Effector memory CD4-positive, alpha-beta T cell (primary cell): ENCODE measurements around the gene GAMT.
A peak's percentile ranks its signal among the peaks of the same experiment; 100 is the strongest.

Source experiments
- DNase-seq, 3 donors: peaks; one replicate each; pipeline ENCODE4 v3.0.0-alpha.2; 2020
- H3K27ac ChIP-seq: 2 replicates; pipeline ENCODE4 v1.7.0; 2013; ENCODE audit warnings: mild to moderate bottlenecking, low read length, moderate library complexity; ENCODE audit not compliant: insufficient read depth, poor library complexity, severe bottlenecking
- H3K27me3 ChIP-seq: replicated peaks from 2 replicates; pipeline ENCODE4 v1.7.0; 2013; ENCODE audit warnings: mild to moderate bottlenecking, low read length; ENCODE audit not compliant: insufficient read depth, control insufficient read depth, poor library complexity, severe bottlenecking
- H3K36me3 ChIP-seq: 2 replicates; pipeline ENCODE4 v1.7.0; 2013; ENCODE audit warnings: mild to moderate bottlenecking, low read length, moderate library complexity; ENCODE audit not compliant: control insufficient read depth, insufficient read depth
- H3K4me1 ChIP-seq: 2 replicates; pipeline ENCODE4 v1.7.0; 2013; ENCODE audit warnings: low read length, mild to moderate bottlenecking; ENCODE audit not compliant: control insufficient read depth, insufficient read depth, poor library complexity, severe bottlenecking
- H3K4me3 ChIP-seq: 2 replicates; pipeline ENCODE4 v1.7.0; 2013; ENCODE audit warnings: low read length, low read depth, mild to moderate bottlenecking; ENCODE audit not compliant: insufficient read depth, poor library complexity, severe bottlenecking
- H3K9me3 ChIP-seq: 2 replicates; pipeline ENCODE4 v1.7.0; 2013; ENCODE audit warnings: mild to moderate bottlenecking, low read length, moderate library complexity; ENCODE audit not compliant: control insufficient read depth
- total RNA-seq, 3 donors: gene quantifications; one replicate each; lab custom pipeline; 2026; lab: John Stamatoyannopoulos, UW

The GAMT gene
- 5.0 to 7.3 (median 7.0) reads per million in 3 donors for total RNA-seq

GRCh38 chr19:1401138-1401888, at the start of gene GAMT:
Gene GAMT, minus strand, starts transcription at chr19:1401542. Its CDS starts 66 bp downstream, at chr19:1401476.
- H3K27ac ChIP-seq = peak within 1 kb of the TSS; percentile 32
- H3K9me3 ChIP-seq = no peaks in the 10 kb centered on the region
- no peaks in the 10 kb centered on the region for H3K27me3 ChIP-seq
- no peaks in the 10 kb centered on the region for H3K36me3 ChIP-seq
- peak in 2 of 3 donors; percentile 28 to 33 for DNase-seq
- peaks cover 21% of the 10 kb centered on the region for H3K4me1 ChIP-seq
- peak within 1 kb of the TSS; percentile 62 for H3K4me3 ChIP-seq

- peaks cover 27% of the 10 kb centered on the region for H3K4me1 ChIP-seq
Measured at GRCh38 chr19:1449467-1450442, 48.4 kb upstream of the GAMT start, which contains the start of gene APC2. Gene APC2, plus strand, starts transcription at chr19:1450121. Its CDS starts 2,881 bp downstream, at chr19:1453002.

GRCh38 chr19:1447944-1448343, 46.6 kb upstream of the GAMT start:
- no peaks in the 10 kb centered on the region for H3K9me3 ChIP-seq
- H3K27ac ChIP-seq = no peak overlapping the region
- H3K4me1 ChIP-seq = peaks cover 28% of the 10 kb centered on the region
- H3K4me3 ChIP-seq = no peak overlapping the region
- no peaks in the 10 kb centered on the region for H3K36me3 ChIP-seq
- H3K27me3 ChIP-seq = peaks cover 72% of the 10 kb centered on the region
- DNase-seq = no peak

More at GRCh38 chr19:1449467-1450442, 48.4 kb upstream of the GAMT start, which contains the start of gene APC2:
- Histone ChIP-seq H3K4me3 (no peak within 1 kb of the TSS), H3K27ac (no peak within 1 kb of the TSS), H3K9me3 (no peaks in the 10 kb centered on the region), H3K36me3 (no peaks in the 10 kb centered on the region), H3K27me3 (peaks cover 89% of the 10 kb centered on the region)
- no peak for DNase-seq

GRCh38 chr19:1447504-1447903, 46.2 kb upstream of the GAMT start:
- Histone ChIP-seq H3K9me3 (no peaks in the 10 kb centered on the region), H3K27me3 (peaks cover 68% of the 10 kb centered on the region), H3K4me1 (peaks cover 28% of the 10 kb centered on the region), H3K4me3 (no peak overlapping the region), H3K36me3 (no peaks in the 10 kb centered on the region), H3K27ac (no peak overlapping the region)
- DNase-seq = no peak

GRCh38 chr19:1446713-1447481, 45.6 kb upstream of the GAMT start:
- peaks cover 28% of the 10 kb centered on the region for H3K4me1 ChIP-seq
- no peak for DNase-seq
- H3K27me3 ChIP-seq = peaks cover 62% of the 10 kb centered on the region
- no peak overlapping the region for H3K27ac ChIP-seq
- H3K36me3 ChIP-seq = peaks cover 4% of the 10 kb centered on the region
- no peaks in the 10 kb centered on the region for H3K9me3 ChIP-seq
- H3K4me3 ChIP-seq = no peak overlapping the region

GRCh38 chr19:1445932-1446712, 44.8 kb upstream of the GAMT start:
- Histone ChIP-seq H3K9me3 (no peaks in the 10 kb centered on the region), H3K4me3 (no peak overlapping the region), H3K36me3 (peaks cover 12% of the 10 kb centered on the region), H3K4me1 (peaks cover 28% of the 10 kb centered on the region), H3K27me3 (peaks cover 54% of the 10 kb centered on the region), H3K27ac (no peak overlapping the region)
- DNase-seq = no peak

GRCh38 chr19:1445185-1445931, 44.0 kb upstream of the GAMT start:
- peak; percentile 52 to 60 (median 57) for DNase-seq
- H3K36me3 ChIP-seq = peaks cover 19% of the 10 kb centered on the region
- peaks cover 48% of the 10 kb centered on the region for H3K27me3 ChIP-seq
- H3K4me3 ChIP-seq = peak overlapping the region; percentile 39
- H3K27ac ChIP-seq = no peak overlapping the region
- H3K9me3 ChIP-seq = no peaks in the 10 kb centered on the region
- H3K4me1 ChIP-seq = peaks cover 26% of the 10 kb centered on the region

GRCh38 chr19:1441677-1442438, 40.5 kb upstream of the GAMT start:
- no peak overlapping the region for H3K4me3 ChIP-seq
- peaks cover 16% of the 10 kb centered on the region for H3K27me3 ChIP-seq
- H3K36me3 ChIP-seq = peaks cover 34% of the 10 kb centered on the region
- no peak for DNase-seq
- peaks cover 30% of the 10 kb centered on the region for H3K4me1 ChIP-seq
- no peak overlapping the region for H3K27ac ChIP-seq
- no peaks in the 10 kb centered on the region for H3K9me3 ChIP-seq
